GM11168 (cell line): Measurements from ENCODE around the gene FBXO21.
"Not testable (repeated sequence)": the region's sequence is repeated elsewhere in the genome, so short reads cannot be mapped to it uniquely, and the experiment has no call there.

Source experiments
- in situ Hi-C: fragments of 300-500 bp; cut with MboI; formaldehyde crosslinking; loops from one replicate; pipeline ENCODE4 v1.12.0; 2022; ENCODE audit warnings: low sequenced_read_pairs; ENCODE audit not compliant: unreplicated experiment

Gene FBXO21

DNA sequence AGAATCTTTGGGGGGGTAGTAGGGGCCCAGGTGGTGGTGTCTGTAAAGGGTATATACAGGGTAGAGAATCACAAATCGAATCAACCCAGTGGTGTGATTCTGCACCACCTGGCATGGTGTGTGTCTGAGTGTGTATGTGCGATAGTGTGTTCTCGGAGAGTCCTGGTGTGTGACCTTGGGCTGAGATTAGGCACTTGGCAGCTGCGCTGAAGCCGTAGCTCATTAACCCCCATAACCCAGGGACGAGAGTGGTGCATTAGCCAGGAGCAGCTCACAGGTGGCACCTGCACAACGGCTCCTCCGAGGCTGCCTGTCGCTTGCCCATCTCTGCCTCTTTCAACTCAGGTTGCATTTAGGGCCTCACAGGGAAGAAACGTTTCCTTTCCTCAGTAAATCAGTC, 75.5 kb downstream of the FBXO21 start:
- in situ Hi-C loops = loop anchor here (5.0 to 10.0 kb wide), 2 partner anchors 92 to 410 kb away; no protein-coding TSS in a partner anchor

DNA sequence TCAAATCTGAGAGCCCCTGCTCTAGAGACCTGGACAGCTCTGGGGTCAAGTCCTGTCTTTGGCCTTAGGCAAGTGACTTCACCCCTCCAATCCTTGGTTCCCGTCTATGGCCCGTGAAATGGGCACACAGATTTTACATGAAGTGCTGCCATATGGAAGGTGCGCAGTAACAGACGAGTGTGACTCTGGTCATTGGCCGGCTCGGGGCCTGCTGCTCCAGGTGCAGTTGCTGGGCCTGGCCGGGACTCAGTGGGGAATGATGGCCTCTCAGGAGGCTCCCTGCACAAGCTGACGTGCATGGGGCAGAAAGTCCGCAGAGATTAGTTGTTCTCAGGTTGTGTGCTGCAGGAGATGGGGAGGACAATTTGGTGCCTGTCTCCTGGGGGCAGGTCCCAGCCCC, 77.0 kb downstream of the FBXO21 start:
- in situ Hi-C loops = loop anchor here (10.0 kb wide), 1 partner anchor 408 kb away; no protein-coding TSS in a partner anchor

DNA sequence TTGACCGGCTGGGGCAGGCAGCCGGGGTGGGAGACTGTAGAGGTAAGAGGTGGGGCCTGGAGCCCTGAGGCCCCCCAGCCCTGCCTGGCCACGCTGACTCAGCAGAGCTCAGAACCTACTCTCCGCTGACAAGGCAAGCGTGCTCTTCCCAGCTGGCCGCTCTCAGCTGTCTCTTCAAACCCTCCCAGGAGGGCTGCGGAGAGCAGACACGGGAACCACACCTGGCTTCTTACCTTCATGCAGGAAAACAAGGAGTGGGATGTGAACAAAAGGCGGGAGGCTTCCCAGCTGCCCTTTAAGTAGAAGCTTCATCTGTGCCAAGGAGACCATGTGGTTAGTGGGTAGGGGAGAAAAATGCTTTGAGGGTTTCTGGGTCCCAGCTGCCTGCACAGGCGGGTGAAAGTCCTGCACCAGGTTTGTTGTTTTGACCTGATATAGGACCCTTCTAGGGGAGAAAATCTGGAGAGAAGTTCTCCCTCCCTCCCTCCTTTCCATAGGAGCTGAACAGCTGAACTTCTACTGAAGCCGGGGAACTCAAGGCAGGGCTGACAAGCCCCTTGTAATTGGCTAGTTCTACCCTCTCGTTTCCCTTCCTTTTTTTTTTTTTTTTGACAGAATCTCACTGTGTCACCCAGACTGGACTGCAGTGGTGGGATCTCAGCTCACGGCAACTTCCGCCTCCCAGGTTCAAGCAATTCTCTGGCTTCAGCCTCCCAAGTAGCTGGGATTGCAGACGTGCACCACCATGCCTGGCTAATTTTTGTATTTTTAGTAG, 78.3 kb downstream of the FBXO21 start:
- in situ Hi-C loops = loop anchor here (10.0 kb wide), 1 partner anchor 407 kb away; no protein-coding TSS in a partner anchor

DNA sequence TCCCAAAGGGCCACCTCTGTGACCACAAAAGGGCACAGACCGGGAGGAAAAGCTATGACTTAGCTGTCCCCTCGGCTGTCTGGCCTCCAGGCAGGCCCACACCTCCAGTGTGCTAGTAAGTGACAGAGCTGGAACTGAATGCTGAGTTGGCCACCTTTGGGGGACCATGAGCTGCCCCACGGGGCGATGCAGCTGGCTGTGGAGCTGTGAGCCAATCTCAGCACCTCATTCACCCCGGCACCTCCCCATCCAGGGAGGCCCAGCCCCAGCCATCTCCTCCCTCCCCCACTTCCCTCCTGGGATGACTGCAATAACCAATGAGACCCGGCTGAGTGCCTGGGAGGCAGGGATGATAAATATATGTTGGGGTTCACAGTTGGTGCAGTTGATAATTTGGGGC, 78.9 kb downstream of the FBXO21 start:
- in situ Hi-C loops = loop anchor here (10.0 kb wide), 1 partner anchor 407 kb away; no protein-coding TSS in a partner anchor

DNA sequence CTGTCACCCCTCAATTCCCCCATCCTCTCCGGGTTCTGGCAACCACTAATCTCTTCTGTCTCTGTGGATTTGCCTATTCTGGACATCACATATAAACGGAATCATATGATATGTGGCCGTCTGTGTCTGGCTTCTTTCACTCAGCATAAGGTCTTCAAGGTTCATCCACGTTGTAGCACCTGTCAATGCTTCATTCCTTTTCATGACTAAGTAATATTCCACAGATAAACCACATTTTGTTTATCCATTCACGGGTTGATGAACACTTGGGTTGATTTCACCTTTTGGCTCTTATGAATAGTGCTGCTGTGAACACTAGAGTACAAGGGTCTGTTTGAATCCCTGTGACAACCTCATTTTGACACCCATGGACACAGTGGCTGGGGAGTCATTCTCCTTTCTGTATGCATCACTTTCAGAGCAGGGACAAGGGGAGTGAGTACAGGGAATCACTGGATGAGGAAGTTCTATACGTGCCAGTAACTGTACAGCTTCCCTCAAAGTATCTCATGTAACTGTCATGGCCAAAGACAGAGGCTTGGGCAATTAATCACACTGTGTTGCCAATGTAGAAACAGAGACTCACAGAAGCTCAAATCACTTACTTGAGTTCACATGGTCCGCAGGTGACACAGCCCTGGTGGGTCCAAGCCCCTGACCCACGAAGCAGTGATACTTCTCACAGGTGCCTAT, 80.2 kb downstream of the FBXO21 start:
- in situ Hi-C loops = loop anchor here (10.0 kb wide), 1 partner anchor 405 kb away; no protein-coding TSS in a partner anchor

DNA sequence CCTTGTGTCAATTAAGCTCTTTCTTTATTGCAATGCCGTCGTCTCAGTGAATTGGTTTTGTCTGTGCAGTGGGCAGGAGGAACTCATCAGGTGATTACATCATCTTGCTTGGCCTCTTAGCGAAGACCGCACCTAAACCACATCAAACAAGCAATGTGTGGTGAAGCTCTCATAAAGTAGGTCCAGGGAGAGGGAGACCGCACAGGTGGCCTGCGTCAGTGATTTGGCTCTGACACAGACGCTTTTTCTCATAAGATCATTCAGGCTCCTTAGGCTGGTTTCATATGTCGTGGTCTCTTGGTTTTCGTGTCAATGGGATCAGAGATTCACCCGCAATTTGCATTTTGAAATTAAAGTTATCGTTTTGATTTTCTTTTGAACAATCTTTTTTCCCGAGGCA, 84.4 kb downstream of the FBXO21 start:
- in situ Hi-C loops = no loop called here

DNA sequence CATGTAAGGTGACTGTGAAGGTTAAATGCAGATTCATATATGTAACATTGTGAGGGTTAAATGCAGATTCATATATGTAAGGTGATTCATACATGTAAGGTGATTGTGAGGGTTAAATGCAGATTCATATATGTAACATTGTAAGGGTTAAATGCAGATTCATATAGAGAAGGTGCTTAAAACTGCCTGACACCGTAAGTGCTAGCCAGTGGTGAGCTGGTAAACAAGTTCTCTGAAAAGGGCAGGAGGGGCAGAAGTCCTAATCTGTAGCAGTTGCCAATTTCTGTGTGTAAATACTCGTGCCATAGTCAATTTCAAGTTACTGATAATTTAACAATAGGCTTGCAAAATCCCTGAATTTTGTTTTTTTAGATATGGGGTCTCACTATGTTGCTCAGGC, 86.3 kb downstream of the FBXO21 start:
- in situ Hi-C loops = not testable (repeated sequence)

DNA sequence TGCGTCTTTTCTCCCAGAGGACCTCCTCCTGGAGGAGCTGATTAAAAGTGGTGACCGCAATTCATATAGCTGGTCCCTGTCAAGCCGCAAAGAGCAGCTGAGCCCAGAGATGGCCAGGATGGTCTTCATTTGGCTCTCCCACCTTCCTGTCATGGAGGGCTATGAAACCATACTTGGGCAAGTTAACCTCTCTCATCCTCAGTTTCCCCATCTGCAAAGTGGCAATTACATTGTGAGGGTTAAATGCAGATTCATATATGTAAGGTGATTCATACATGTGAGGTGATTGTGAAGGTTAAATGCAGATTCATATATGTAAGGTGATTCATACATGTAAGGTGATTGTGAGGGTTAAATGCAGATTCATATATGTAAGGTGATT, 87.5 kb downstream of the FBXO21 start:
- in situ Hi-C loops = no loop called here

DNA sequence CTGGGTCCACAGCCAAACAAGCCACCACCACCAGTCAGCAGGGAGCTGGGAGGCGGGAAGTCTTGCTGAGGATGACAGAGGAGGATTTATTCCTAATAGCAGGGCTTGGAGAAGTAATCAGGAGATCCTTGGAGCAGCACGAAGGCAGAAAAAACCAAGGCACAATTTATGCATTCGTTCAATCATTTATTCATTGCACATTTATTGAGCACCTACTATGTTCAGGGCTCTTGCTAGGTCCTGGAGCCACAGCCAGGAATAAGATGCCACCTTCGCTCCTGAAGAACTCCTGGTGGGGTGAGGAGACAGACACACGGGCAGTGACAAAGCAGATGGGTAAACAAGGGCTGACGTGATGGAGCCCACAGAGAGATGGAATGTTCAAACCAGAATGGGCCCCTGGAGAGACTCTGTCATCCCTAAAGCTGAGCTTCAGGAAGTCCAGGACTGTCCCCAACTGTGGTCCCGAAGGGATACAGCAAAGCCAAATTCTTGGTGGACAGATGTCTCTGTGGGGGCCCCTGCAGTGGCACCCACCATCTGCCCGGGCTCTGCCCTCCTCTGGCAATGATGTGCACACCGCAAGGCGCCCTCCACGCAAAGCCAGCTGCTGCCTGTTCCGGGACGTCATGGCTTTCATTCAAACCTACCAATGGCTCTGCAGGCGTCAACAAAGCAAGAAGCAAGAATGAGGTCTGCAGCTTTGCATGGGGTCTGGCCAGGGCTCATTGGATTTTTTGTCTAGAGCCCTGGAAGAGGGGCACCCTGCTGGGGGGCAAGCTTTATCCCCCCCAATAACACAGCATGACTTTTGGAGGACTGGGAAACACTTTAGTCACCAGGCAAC, 88.1 kb downstream of the FBXO21 start:
- in situ Hi-C loops = no loop called here

DNA sequence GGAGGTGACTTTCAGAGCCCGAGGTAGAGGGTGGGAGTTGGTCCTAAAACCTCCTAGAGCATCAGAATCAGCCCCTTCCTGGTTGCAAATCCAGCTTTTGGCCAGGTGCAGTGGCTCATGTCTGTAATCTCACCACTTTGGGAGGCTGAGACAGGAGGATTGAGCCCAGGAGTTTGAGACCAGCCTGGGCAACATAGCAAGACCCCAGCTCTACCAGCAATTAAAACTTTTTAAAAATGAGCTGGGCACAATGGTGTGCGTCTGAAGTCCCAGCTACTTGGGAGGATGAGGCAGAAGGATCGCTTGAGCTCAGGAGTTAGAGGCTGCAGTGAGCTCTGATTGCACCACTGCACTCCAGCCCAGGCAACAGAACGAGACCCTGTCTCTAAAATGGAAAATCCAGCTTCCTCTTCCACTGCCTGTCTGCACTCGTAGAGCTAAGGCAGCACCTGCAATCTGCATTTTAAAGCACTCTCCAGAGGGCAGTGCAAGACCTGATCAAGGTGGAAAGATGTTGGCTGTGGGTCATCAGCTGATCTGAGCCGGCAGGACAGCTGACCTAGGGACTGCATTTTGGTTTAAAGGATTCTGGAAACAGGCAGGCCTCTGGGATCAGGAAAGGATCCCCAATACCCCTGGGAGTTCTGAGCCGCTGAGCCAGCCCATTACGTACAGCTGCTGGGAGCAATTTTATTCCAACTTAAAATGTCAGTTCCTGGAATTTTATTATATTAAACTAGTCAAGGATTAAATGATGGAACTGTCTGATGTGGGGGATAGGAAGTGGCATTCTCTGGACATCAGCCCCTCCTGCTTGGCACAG, 89.2 kb downstream of the FBXO21 start:
- in situ Hi-C loops = no loop called here

DNA sequence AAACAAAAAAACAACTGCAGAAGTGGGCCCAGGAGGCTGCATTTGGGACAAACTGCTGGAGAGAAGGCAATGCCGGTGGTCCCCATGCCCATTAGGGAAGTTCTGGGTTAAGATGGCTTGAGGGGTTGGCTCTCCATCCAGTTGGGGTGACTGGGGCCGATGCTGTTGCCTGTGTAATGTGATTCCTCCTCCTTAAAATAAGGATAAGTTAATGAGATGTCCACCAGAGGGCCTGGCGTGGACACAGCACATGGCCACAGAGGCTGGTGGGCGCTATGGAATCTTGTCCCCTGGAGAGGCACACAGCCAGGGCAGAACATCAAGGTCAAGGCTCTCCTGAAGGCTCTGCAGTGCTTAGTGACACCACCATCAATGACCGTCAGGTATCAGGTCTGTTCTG, 90.0 kb downstream of the FBXO21 start:
- in situ Hi-C loops = no loop called here

DNA sequence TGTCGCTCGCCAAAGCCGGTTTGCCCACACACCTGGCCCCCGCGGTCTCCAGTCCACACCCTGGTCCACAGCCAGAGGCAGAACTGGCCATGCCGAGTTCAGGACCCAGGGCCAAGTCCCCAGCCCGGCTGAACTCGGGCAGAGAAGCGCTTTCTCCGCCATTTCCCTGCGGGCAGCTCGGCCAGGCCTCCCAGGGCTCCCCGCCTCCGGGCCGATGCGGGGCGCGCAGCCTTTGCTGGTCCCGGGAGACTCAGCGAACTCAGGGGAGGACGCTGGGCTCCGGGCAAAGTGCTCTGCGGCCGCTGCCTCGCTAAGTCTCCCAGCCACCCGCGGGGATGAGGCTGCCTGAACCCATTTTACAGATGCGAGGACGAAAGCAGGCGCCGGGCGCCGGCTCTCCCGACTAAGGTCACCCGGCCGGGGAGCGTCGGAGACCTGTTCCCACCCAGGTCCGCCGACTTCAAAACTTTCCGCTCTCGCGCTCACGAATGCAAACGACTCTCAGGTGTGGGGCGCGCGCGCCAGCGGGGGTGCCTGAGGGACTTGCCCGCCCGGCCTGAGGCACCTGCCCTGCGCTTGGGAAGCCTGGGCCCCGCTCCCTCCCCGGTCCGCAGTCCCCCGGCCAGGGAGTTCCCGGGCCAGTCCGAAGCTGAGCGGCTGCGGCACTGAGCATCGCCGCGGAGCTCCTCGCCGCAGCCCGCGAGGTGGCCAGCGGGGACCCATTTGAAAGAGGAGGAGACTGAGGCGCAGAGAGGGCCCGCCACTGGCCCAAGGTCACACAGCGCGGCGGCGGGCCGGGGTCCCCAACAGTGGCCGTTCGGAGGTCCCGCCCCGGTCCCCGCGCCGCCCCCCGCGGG, 91.7 kb downstream of the FBXO21 start:
- in situ Hi-C loops = no loop called here

DNA sequence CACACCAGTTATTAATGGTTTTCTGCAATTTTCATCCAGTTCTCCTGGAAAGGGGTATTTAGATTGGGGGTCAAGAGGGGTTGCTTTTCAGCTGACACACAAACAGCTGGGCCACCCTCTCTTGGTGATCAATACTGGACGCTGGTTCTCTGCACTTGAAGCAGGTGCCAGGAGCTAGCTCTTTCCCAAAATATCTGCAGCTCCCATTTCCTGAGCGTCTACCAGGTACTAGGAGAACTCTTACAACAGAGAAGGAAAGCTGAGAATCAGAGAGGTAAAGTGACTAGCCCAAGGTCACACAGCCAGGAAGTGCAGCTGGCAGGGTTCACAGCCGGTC, 92.3 kb downstream of the FBXO21 start:
- in situ Hi-C loops = no loop called here

DNA sequence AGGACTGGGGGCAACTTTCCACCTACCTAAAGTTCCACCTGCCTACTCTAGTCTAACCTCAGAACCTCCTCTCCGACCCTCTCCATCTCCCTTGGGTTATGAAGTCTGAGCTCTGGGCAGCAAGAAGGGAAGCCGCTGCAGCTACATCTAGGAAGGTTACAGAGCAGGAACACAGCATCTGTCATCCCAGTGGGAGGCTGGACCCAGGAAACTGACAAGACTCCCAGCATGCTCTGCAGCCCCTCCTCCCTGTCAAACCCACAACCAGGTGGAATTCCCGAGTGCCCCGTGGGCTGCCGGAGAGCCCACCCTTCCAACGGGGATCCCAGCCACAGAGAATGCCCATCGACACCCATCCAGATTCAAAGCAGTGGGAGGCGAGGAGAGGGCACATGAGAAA, 93.1 kb downstream of the FBXO21 start:
- in situ Hi-C loops = no loop called here

DNA sequence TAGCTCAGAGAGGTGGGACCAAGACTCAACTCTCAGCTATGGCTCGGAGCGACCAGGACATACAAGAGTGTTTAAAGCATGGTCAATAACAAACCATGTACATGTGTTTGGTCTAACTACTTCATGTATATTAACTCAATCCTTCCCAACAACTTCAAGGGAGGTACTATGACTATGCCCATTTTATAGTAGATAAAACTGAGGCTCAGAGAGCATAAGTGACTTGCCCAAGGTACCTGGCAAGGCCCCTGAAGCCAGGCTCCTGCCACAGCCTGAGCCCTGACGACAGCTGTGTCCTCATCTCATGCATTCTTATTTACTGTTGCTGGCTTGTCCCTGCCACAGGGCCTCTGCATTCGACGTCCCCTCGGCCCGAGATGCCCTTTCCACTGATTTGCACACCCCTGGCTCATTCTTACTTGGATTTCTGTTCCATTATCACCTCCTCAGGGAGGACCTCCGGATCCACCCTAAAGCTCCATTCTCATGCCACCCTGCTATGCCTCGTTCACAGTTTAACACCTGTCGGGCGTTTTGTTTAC, 93.7 kb downstream of the FBXO21 start:
- in situ Hi-C loops = no loop called here

DNA sequence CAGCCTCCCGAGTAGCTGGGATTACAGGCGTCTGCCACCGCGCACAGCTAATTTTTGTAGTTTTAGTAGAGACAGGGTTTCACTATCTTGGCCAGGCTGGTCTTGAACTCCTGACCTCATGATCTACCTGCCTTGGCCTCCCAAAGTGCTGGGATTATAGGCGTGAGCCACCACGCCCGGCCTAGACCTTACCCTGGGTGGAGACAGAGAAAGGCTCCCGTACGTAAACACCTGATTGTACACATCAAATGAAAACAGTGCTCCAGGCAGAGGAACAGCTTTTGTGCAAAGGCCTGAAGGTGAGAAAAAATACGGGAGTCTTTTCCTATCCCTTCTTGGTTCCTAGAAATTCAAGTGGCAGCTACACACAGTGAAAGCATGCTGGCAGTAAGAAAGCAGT, 95.1 kb downstream of the FBXO21 start:
- in situ Hi-C loops = not testable (repeated sequence)

DNA sequence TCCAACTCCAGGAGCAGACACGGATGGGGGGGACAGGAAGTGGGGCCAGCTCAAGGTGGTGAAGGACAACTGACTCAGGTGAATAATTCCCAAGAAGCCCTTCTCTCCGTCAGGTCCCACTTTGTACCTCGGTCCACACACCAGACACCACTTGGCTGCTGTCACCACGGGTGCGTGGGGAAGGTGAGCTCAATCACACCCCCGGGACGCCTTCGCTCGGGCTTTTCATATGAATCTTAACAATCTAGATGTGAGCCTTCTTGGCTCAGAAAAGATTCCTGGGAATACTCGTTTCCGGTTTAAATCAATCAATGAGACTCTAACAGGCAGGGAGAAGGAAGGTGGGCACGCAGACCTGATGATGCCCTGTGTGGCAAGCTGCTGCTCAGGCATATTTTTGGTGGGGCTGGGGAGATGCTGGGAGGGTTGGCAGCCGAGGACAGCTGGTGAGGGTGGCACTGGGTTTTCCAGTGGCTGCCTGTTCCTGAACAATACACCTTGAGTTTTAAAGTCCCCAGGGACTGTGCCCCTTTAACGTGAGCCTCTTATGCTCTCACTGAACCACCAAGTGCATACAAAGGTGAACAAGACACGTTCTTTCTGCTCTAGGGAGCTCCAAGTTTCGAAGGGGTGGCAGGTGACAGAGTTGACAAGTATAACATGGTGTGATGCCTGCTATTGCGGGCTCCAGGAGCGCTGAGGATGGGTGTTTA, 96.2 kb downstream of the FBXO21 start:
- in situ Hi-C loops = no loop called here

DNA sequence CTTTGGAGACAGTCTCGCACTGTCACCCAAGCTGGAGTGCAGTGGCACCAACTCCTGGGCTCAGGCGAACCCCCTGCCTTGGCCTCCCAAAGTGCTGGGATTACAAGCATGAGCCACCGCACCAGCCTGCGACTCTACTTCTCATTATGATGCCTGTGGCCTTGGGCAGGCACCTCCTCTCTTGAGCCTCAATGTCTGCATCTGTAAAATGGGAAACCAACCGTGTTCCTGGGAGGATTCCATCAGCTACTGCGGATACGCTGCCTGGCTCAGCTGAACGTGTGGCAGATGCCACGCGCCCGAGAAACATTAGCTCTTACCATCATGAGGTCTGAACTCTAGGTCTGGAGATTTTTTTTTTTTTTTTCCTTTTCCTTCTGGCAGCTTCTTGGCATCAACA, 96.8 kb downstream of the FBXO21 start:
- in situ Hi-C loops = no loop called here
